ENCODE data around the gene CD79B. TPM values are rescaled to one million over a fixed set of nuclear protein-coding genes. Genes with fewer than 3 reads are reported as not detected.

Gene CD79B
- total and polyA plus RNA-seq, 2 of the 8 experiments (the other 6 are each of a cell fraction or from before 2014, with no cell fraction given): 1.5 to 3.9 TPM

- CTCF ChIA-PET (ENCODE audit: partially characterized antibody): interaction anchor here (0.5 to 3.8 kb wide), 10 partner anchors 12 to 61 kb away, joined by 3 to 16 read pairs (median 5); partner anchors contain the start of gene GH1
- Histone ChIP-seq H3K14ac (ENCODE audit: insufficient read length) (no peak overlapping the region), H3K4me3 (ENCODE audit: extremely low read depth in 1 of 4, insufficient read depth in 2 of 4, low read depth in 3 of 4, low read length in 4 of 4) (no peak overlapping the region), H3K18ac (ENCODE audit: extremely low read depth, low read length) (no peak overlapping the region), H4K91ac (replicated peaks; ENCODE audit: insufficient read length, low read length) (no peak overlapping the region), H2BK15ac (ENCODE audit: low read length) (no peak overlapping the region; the same call in 1 of the 2 replicates), H2AK5ac (ENCODE audit: low read depth, low read length) (no peak overlapping the region), H2AFZ (ENCODE audit: low read length) (no peak overlapping the region), H3K4me2 (ENCODE audit: insufficient read depth in 1 of 2, low read depth in 2 of 2, low read length in 2 of 2) (no peak overlapping the region), H3K9me3 (ENCODE audit: insufficient read depth in 2 of 2, low read depth in 1 of 2, low read length in 1 of 2) (no peaks in the 10 kb centered on the region; a peak in 1 of 4 replicates), H4K8ac (ENCODE audit: extremely low read depth, insufficient read depth, low read length) (no peak overlapping the region; the same call in 1 of the 2 replicates), H3K4me1 (replicated peaks in 1 of 4; ENCODE audit: control insufficient read depth in 3 of 4, insufficient read depth in 4 of 4, low read length in 3 of 4) (no peaks in the 10 kb centered on the region; a peak in 1 of 7 replicates), H4K20me1 (replicated peaks in 1 of 2; ENCODE audit: control insufficient read depth in 1 of 2, insufficient read depth in 2 of 2, low read length in 2 of 2) (no peaks in the 10 kb centered on the region), H3K23ac (ENCODE audit: insufficient read length) (no peak overlapping the region), H4K5ac (ENCODE audit: insufficient read length, low read depth, low read length) (no peak overlapping the region), H3K4ac (replicated peaks; ENCODE audit: insufficient read length, low read depth, low read length) (no peak overlapping the region), H3K79me2 (ENCODE audit: control insufficient read depth in 1 of 2, insufficient read depth in 2 of 2, low read length in 2 of 2) (no peaks in the 10 kb centered on the region), H2BK120ac (replicated peaks; ENCODE audit: low read depth, low read length) (no peak overlapping the region), H3K27ac (ENCODE audit: low read depth, low read length) (no peak overlapping the region), H2BK5ac (ENCODE audit: low read depth, low read length) (no peak overlapping the region), H3K27me3 (replicated peaks in 1 of 4; ENCODE audit: control insufficient read depth in 3 of 4, extremely low read depth in 1 of 4, insufficient read depth in 3 of 4, low read length in 3 of 4) (no peaks in the 10 kb centered on the region), H2BK20ac (ENCODE audit: low read length) (no peak overlapping the region), H2BK12ac (ENCODE audit: low read depth, low read length) (no peak overlapping the region), H3K79me1 (ENCODE audit: low read depth, low read length) (no peaks in the 10 kb centered on the region), H3K36me3 (ENCODE audit: control insufficient read depth in 2 of 4, insufficient read depth in 4 of 4, low read length in 3 of 4) (no peaks in the 10 kb centered on the region), H3K23me2 (ENCODE audit: low read depth, low read length) (no peaks in the 10 kb centered on the region), H3K56ac (replicated peaks; ENCODE audit: insufficient read length, low read depth, low read length) (no peak overlapping the region), H3K9ac (replicated peaks in 1 of 4; ENCODE audit: extremely low read depth in 1 of 4, low read depth in 3 of 4, low read length in 3 of 4) (no peak overlapping the region)
- POLR2A ChIA-PET (ENCODE audit: partially characterized antibody): no interaction called here
- WGBS, 2 experiments (ENCODE audit: extremely low coverage in 1 of 2, insufficient coverage in 1 of 2, insufficient read length in 1 of 2, insufficient replicate concordance in 2 of 2, low coverage in 1 of 2, low lambda C conversion rate in 2 of 2, missing lambda C conversion rate in 1 of 2): 91% methylated on average over 19 of the region's 19 CpGs; no CpG with 5 or more reads in 1 of the 2 experiments
- FAIRE-seq (no peak), DNase-seq (ENCODE audit: low read depth in 1 of 2, low spot score in 2 of 2) (no peak)
- TF ChIP-seq POU5F1 (IDR thresholded peaks at IDR 0.05; ENCODE audit: low read depth, low read length) (no peak), CHD2 (IDR thresholded peaks at IDR 0.05; ENCODE audit: low read length) (no peak), JUN (IDR thresholded peaks at IDR 0.05; ENCODE audit: low read depth, low read length) (no peak), PHF8 (conservative IDR thresholded peaks at IDR 0.05; ENCODE audit: low read depth, low read length) (no peak), TEAD4 (IDR thresholded peaks at IDR 0.05; ENCODE audit: low read depth, low read length) (no peak), SP2 (IDR thresholded peaks at IDR 0.05; ENCODE audit: low read length) (no peak), CEBPB (IDR thresholded peaks at IDR 0.05; ENCODE audit: low read depth, low read length) (no peak)
Observed at GRCh38 chr17:63967953-63968352, 35.8 kb upstream of the CD79B start.
